Femur (tissue), 1 donor: ENCODE results near the gene TSR3.

Experiments
- DNase-seq: peaks from one replicate; pipeline ENCODE4 v3.0.0-alpha.2; 2017

The TSR3 gene

GRCh38 chr16:1305823-1306222 lies 45.9 kb downstream of the TSR3 start:
- DNase-seq: no peak

- no peak for DNase-seq
Measured at GRCh38 chr16:1301562-1301961, 50.1 kb downstream of the TSR3 start.

GRCh38 chr16:1300664-1301476 lies 50.8 kb downstream of the TSR3 start:
- DNase-seq: peak; percentile 56

GRCh38 chr16:1299868-1300203 lies 51.8 kb downstream of the TSR3 start:
- DNase-seq: no peak
